ENCODE measurements around the gene PAPPA2.

- TF ChIP-seq RAD21 (IDR thresholded peaks at IDR 0.05; ENCODE audit: insufficient read depth, low read depth, low read length) (no peak), MYC (IDR thresholded peaks at IDR 0.05; ENCODE audit: insufficient read depth, insufficient read length, insufficient replicate concordance, low read length, severe bottlenecking) (no peak), POLR2A (IDR thresholded peaks at IDR 0.05; ENCODE audit: low read depth, low read length) (no peak), REST (IDR thresholded peaks at IDR 0.05; ENCODE audit: low read depth, low read length) (no peak), ZNF274 (IDR thresholded peaks at IDR 0.05; ENCODE audit: insufficient read depth, insufficient read length) (no peak), JUND (IDR thresholded peaks at IDR 0.05; ENCODE audit: low read depth, low read length) (no peak), ESRRA (IDR thresholded peaks at IDR 0.05; ENCODE audit: low read length) (no peak), CEBPB (IDR thresholded peaks at IDR 0.05; ENCODE audit: borderline replicate concordance in 1 of 2, low read depth in 2 of 2, low read length in 2 of 2) (no peak), RCOR1 (conservative IDR thresholded peaks at IDR 0.05; ENCODE audit: low read depth, low read length) (no peak), SUPT20H (IDR thresholded peaks at IDR 0.05; ENCODE audit: borderline replicate concordance, control insufficient read depth, low read depth, low read length) (no peak)
- TF ChIP-seq, protein P1, sequence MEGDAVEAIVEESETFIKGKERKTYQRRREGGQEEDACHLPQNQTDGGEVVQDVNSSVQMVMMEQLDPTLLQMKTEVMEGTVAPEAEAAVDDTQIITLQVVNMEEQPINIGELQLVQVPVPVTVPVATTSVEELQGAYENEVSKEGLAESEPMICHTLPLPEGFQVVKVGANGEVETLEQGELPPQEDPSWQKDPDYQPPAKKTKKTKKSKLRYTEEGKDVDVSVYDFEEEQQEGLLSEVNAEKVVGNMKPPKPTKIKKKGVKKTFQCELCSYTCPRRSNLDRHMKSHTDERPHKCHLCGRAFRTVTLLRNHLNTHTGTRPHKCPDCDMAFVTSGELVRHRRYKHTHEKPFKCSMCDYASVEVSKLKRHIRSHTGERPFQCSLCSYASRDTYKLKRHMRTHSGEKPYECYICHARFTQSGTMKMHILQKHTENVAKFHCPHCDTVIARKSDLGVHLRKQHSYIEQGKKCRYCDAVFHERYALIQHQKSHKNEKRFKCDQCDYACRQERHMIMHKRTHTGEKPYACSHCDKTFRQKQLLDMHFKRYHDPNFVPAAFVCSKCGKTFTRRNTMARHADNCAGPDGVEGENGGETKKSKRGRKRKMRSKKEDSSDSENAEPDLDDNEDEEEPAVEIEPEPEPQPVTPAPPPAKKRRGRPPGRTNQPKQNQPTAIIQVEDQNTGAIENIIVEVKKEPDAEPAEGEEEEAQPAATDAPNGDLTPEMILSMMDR (IDR thresholded peaks at IDR 0.05 in 2 of 3, conservative IDR thresholded peaks at IDR 0.05 in 1 of 3; ENCODE audit: control insufficient read depth in 2 of 3, extremely low read depth in 1 of 3, insufficient read depth in 1 of 3, low read depth in 3 of 3, low read length in 3 of 3): no peak
- TF ChIP-seq, protein P2, sequence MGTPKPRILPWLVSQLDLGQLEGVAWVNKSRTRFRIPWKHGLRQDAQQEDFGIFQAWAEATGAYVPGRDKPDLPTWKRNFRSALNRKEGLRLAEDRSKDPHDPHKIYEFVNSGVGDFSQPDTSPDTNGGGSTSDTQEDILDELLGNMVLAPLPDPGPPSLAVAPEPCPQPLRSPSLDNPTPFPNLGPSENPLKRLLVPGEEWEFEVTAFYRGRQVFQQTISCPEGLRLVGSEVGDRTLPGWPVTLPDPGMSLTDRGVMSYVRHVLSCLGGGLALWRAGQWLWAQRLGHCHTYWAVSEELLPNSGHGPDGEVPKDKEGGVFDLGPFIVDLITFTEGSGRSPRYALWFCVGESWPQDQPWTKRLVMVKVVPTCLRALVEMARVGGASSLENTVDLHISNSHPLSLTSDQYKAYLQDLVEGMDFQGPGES (IDR thresholded peaks at IDR 0.05): no peak
These were observed 242.6 kb downstream of the PAPPA2 start for GRCh38 chr1:176705585-176705984.
